Measurements from ENCODE around the gene PAN2. TPM values are rescaled to one million over a fixed set of nuclear protein-coding genes. Genes with fewer than 3 reads are reported as not detected.

The PAN2 gene, protein sequence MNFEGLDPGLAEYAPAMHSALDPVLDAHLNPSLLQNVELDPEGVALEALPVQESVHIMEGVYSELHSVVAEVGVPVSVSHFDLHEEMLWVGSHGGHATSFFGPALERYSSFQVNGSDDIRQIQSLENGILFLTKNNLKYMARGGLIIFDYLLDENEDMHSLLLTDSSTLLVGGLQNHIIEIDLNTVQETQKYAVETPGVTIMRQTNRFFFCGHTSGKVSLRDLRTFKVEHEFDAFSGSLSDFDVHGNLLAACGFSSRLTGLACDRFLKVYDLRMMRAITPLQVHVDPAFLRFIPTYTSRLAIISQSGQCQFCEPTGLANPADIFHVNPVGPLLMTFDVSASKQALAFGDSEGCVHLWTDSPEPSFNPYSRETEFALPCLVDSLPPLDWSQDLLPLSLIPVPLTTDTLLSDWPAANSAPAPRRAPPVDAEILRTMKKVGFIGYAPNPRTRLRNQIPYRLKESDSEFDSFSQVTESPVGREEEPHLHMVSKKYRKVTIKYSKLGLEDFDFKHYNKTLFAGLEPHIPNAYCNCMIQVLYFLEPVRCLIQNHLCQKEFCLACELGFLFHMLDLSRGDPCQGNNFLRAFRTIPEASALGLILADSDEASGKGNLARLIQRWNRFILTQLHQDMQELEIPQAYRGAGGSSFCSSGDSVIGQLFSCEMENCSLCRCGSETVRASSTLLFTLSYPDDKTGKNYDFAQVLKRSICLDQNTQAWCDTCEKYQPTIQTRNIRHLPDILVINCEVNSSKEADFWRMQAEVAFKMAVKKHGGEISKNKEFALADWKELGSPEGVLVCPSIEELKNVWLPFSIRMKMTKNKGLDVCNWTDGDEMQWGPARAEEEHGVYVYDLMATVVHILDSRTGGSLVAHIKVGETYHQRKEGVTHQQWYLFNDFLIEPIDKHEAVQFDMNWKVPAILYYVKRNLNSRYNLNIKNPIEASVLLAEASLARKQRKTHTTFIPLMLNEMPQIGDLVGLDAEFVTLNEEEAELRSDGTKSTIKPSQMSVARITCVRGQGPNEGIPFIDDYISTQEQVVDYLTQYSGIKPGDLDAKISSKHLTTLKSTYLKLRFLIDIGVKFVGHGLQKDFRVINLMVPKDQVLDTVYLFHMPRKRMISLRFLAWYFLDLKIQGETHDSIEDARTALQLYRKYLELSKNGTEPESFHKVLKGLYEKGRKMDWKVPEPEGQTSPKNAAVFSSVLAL
- polyA plus RNA-seq = 85.5 TPM
- long read RNA-seq, donor 1, full-length matches to known transcripts = 2 of 2 reads
- long read RNA-seq, donor 1, partial matches to known transcripts = 0 of 2 reads
- long read RNA-seq, donor 1, other reads (novel, unspliced or antisense) = 0 of 2 reads
- long read RNA-seq, donor 2, partial matches to known transcripts = 16 of 22 reads
- long read RNA-seq, donor 2, other reads (novel, unspliced or antisense) = 0 of 22 reads
- long read RNA-seq, donor 3 = 0 reads
- long read RNA-seq, donor 4 = 0 reads
- long read RNA-seq, donor 5, full-length matches to known transcripts = 4 of 4 reads
- long read RNA-seq, donor 5, partial matches to known transcripts = 0 of 4 reads
- long read RNA-seq, donor 5, other reads (novel, unspliced or antisense) = 0 of 4 reads
- long read RNA-seq, donor 6, partial matches to known transcripts = 0 of 3 reads
- long read RNA-seq, donor 6, other reads (novel, unspliced or antisense) = 0 of 3 reads
- long read RNA-seq, donor 7, partial matches to known transcripts = 0 of 1 reads
- long read RNA-seq, donor 7, other reads (novel, unspliced or antisense) = 0 of 1 reads
- long read RNA-seq, donor 8, partial matches to known transcripts = 0 of 4 reads
- long read RNA-seq, donor 8, other reads (novel, unspliced or antisense) = 0 of 4 reads
- long read RNA-seq, donor 9, full-length matches to known transcripts = 5 of 10 reads
- long read RNA-seq, donor 9, partial matches to known transcripts = 5 of 10 reads
- long read RNA-seq, donor 9, other reads (novel, unspliced or antisense) = 0 of 10 reads
- long read RNA-seq, donor 10, partial matches to known transcripts = 0 of 2 reads
- long read RNA-seq, donor 10, other reads (novel, unspliced or antisense) = 0 of 2 reads
- long read RNA-seq, donor 11, full-length matches to known transcripts = 2 of 2 reads
- long read RNA-seq, donor 11, partial matches to known transcripts = 0 of 2 reads
- long read RNA-seq, donor 11, other reads (novel, unspliced or antisense) = 0 of 2 reads

DNA sequence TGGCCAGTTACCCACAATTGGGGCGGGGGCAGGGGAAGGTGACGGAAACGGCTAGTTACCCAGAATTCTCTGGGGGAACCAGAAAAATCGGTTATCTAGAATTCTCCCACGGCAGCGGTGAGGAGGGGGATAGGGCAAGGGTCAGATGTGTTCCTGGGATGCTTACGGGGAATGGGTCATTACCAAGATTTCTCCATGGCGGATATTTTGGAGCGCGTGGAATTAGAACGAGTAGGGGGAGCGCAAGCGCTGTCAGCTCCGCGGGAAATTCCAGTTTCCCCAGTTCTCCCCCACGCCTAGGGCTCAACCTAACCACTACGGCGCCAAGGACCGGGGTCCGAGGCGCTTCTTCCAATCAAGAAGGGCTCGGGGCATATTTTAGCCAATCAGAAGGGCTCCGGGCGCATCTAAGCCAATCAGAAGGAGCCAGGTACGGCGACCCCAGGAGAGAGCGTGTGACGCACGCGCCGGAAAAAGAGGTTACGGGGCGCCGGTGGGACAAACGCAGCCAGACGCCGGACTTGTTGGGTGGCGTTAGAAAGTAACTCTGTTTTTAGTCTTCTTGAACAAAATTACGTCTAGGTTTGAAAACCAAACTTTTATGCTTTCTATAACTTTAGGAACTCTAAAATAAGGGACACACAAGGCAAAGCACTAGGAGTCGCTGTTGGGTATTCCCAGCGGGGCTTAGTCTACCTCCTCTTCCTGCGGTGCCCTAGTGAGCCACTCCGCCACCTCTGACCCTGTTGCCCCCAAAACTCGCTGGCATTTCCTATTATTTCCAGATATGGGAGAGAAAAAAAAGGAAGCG is at the start of gene PAN2:
Gene PAN2 (minus strand): TSS at position 322 of the 811 bp plus-strand sequence. CDS start 906 bp downstream, outside the sequence.
- 0% methylated on average over 1 of the region's 45 CpGs for WGBS (ENCODE audit: insufficient coverage, low lambda C conversion rate)
- Histone ChIP-seq H3K4me3 (ENCODE audit: low read length) (peak within 1 kb of the TSS; percentile 58), H3K27me3 (ENCODE audit: control insufficient read depth, insufficient read depth, low read length) (no peaks in the 10 kb centered on the region), H3K36me3 (ENCODE audit: control insufficient read depth, insufficient read depth, low read length) (no peaks in the 10 kb centered on the region), H3K27ac (ENCODE audit: low read length) (peak within 1 kb of the TSS; percentile 90), H3K4me1 (ENCODE audit: control insufficient read depth, insufficient read depth, low read length) (peaks cover 9% of the 10 kb centered on the region), H3K9me3 (ENCODE audit: control insufficient read depth, low read depth, low read length) (no peaks in the 10 kb centered on the region)
- peak; percentile 96 to 98 for DNase-seq

DNA sequence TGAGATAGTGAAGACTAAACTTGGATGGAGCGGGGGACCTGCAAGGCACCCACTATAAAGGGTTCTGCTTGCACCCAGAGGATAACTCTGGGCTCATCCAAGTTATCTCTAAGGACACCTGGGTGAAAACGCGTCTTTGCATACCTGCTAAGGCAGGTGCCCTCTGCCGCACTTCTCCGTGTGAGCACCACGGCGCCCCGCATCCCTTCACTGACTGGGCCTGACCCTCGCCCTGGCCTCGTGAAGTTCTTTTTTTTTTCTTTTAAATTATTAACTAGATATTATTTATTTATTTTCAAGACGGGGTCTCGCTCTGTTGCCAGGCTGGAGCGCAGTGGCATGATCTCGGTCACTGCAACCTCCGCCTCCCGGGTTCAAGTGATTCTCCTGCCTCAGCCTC is 48.8 kb upstream of the PAN2 start:
- DNase-seq = no peak
- H3K9me3 ChIP-seq (ENCODE audit: control insufficient read depth, low read depth, low read length) = no peaks in the 10 kb centered on the region
- H3K27me3 ChIP-seq (ENCODE audit: control insufficient read depth, insufficient read depth, low read length) = no peaks in the 10 kb centered on the region
- H3K27ac ChIP-seq (ENCODE audit: low read length) = no peak overlapping the region
- no peaks in the 10 kb centered on the region for H3K36me3 ChIP-seq (ENCODE audit: control insufficient read depth, insufficient read depth, low read length)
- no peak overlapping the region for H3K4me3 ChIP-seq (ENCODE audit: low read length)
- no peaks in the 10 kb centered on the region for H3K4me1 ChIP-seq (ENCODE audit: control insufficient read depth, insufficient read depth, low read length)
- 97% methylated on average over 7 of the region's 16 CpGs for WGBS (ENCODE audit: insufficient coverage, low lambda C conversion rate)

DNA sequence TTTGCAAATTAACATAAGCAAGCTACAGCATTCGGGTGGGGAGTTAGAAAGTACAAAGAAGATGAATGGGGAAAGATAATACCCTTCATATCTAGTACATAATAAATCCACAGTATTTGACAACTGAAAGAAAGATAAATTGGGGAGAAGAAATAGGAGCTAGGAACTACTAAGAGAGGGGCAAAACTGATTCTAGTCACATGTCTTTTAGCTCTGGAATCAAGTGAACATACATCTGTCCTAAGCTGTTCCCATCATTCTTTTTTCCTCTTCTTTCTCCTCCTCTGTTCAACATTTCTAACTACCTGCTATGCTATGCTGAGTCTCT is 44.2 kb upstream of the PAN2 start:
- Histone ChIP-seq H3K4me3 (ENCODE audit: low read length) (no peak overlapping the region), H3K36me3 (ENCODE audit: control insufficient read depth, insufficient read depth, low read length) (no peaks in the 10 kb centered on the region), H3K4me1 (ENCODE audit: control insufficient read depth, insufficient read depth, low read length) (peaks cover 11% of the 10 kb centered on the region), H3K27me3 (ENCODE audit: control insufficient read depth, insufficient read depth, low read length) (no peaks in the 10 kb centered on the region), H3K27ac (ENCODE audit: low read length) (no peak overlapping the region), H3K9me3 (ENCODE audit: control insufficient read depth, low read depth, low read length) (peaks cover 3% of the 10 kb centered on the region)
- WGBS (ENCODE audit: insufficient coverage, low lambda C conversion rate) = 17% methylated on average over 1 of the region's 1 CpG
- DNase-seq = no peak

DNA sequence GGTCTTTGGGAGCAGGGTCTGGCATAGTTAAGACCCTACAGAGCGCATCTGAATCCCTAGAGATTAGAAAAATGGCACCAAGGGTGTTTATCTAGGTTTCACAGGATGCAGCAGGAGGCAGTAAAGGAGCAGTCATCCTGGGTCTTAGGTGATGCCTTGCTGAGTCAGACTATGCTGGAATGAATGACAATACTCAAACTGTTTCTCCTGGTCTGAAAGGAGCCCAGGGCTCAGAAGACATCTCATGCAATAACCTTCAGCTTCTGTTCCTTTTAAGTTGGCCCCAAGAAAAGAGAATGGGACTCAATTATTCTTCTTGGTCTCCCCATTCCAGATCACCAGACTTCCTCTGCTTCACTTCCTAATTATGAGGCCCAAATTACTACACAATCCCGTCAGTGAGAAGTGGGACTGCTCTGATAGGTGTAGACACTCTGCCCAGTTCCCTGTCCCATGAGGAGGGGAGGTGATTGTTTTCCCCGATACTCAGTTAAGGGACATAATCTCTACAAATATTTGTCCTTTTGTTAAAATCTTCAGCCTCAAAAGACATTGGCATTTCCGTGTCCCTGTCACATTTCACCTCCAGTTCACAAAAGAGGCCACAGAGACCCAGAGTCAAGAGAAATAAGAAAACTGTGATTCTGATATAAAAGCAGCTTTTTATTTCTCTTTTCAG is 43.6 kb upstream of the PAN2 start:
- no peaks in the 10 kb centered on the region for H3K27me3 ChIP-seq (ENCODE audit: control insufficient read depth, insufficient read depth, low read length)
- WGBS (ENCODE audit: insufficient coverage, low lambda C conversion rate) = 62% methylated on average over 2 of the region's 4 CpGs

DNA sequence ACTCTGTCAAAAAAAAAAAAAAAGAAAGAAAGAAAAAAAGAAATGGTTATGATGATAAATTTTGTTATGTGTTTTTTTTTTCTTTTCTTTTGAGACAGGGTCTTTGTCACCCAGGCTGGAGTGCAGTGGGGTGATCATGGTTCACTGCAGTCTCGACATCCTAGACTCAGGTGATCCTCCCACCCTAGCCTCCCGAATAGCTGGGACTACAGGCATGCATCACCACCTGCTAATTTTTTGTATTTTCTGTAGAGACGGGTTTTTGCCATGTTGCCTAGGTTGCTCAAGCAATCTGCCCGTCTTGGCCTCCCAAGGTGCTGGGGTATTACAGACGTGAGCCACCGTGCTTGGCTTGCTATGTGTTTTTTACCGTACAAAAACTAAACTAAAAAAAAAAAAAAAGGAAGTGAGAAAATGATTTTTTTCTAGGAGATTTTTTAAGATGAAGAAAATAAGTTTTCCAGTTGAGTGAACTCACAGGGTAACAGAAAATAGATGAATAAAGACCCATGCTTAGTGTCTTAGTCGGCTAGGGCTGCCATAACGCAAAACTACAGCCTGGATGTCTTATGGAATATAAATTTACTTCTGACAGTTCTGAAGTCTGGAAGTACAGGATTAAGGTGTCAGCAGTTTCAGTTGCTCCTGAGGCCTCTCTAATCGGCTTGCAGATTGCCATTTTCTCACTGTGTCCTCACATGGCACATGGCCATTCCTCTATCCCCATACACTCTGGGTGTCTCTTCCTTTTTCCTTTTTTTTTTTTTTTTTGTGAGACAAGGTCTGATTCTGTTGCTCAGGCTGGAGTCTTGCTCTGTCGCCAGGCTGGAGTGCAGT is 42.0 kb upstream of the PAN2 start:
- DNase-seq = no peak
- H3K9me3 ChIP-seq (ENCODE audit: control insufficient read depth, low read depth, low read length) = peaks cover 3% of the 10 kb centered on the region
- 100% methylated on average over 3 of the region's 11 CpGs for WGBS (ENCODE audit: insufficient coverage, low lambda C conversion rate)
- no peaks in the 10 kb centered on the region for H3K27me3 ChIP-seq (ENCODE audit: control insufficient read depth, insufficient read depth, low read length)
- peaks cover 11% of the 10 kb centered on the region for H3K4me1 ChIP-seq (ENCODE audit: control insufficient read depth, insufficient read depth, low read length)
- H3K27ac ChIP-seq (ENCODE audit: low read length) = peak overlapping the region; percentile 66
- no peaks in the 10 kb centered on the region for H3K36me3 ChIP-seq (ENCODE audit: control insufficient read depth, insufficient read depth, low read length)
- H3K4me3 ChIP-seq (ENCODE audit: low read length) = no peak overlapping the region

More for the DNA sequence above, 43.6 kb upstream of the PAN2 start:
- peaks cover 3% of the 10 kb centered on the region for H3K9me3 ChIP-seq (ENCODE audit: control insufficient read depth, low read depth, low read length)
- H3K36me3 ChIP-seq (ENCODE audit: control insufficient read depth, insufficient read depth, low read length) = no peaks in the 10 kb centered on the region
- peaks cover 11% of the 10 kb centered on the region for H3K4me1 ChIP-seq (ENCODE audit: control insufficient read depth, insufficient read depth, low read length)
- H3K4me3 ChIP-seq (ENCODE audit: low read length) = no peak overlapping the region
- peak; percentile 34 to 50 for DNase-seq
- no peak overlapping the region for H3K27ac ChIP-seq (ENCODE audit: low read length)

DNA sequence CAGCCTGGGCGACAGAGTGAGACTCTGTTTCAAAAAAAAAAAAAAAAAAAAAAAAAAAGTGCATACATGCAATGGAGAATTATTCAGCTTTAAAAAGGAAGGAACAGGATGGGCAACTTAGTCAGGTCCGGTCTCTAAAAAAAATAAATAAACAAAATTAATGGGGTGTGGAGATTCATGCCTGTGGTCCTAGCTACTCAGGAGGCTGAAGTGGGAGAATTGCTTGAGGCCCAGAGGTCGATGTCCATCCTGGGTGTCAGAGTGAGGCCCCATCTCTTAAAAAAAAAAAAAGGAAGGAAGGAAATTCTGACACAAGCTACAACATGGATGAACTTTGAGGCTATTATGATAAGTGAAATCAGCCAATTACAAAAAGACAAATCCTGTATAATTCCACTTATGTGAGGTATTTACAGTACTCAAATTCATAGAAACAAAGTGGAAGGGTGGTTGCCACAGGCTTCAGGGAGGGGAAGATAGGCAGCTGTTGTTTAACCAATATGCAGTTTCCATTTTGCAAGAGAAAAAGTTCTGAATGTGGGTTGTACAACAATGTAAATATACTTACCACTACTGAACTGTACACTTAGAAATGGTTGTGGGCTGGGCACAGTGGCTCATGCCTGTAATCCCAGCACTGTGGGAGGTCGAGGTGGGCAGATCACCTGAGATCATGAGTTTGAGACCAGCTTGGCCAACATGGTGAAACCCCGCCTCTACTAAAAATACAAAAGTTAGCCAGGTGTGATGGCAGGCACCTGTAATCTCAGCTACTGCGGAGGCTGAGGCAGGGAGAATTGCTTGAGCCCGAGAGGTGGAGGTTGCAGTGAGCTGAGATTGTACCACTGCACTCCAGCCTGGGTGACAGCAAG is 41.2 kb upstream of the PAN2 start:
- DNase-seq = peak; percentile 57 to 81
- Histone ChIP-seq H3K27me3 (ENCODE audit: control insufficient read depth, insufficient read depth, low read length) (no peaks in the 10 kb centered on the region), H3K9me3 (ENCODE audit: control insufficient read depth, low read depth, low read length) (peaks cover 3% of the 10 kb centered on the region), H3K36me3 (ENCODE audit: control insufficient read depth, insufficient read depth, low read length) (no peaks in the 10 kb centered on the region), H3K4me3 (ENCODE audit: low read length) (no peak overlapping the region), H3K27ac (ENCODE audit: low read length) (peak overlapping the region; percentile 66), H3K4me1 (ENCODE audit: control insufficient read depth, insufficient read depth, low read length) (peaks cover 11% of the 10 kb centered on the region)
- 63% methylated on average over 3 of the region's 7 CpGs for WGBS (ENCODE audit: insufficient coverage, low lambda C conversion rate)

DNA sequence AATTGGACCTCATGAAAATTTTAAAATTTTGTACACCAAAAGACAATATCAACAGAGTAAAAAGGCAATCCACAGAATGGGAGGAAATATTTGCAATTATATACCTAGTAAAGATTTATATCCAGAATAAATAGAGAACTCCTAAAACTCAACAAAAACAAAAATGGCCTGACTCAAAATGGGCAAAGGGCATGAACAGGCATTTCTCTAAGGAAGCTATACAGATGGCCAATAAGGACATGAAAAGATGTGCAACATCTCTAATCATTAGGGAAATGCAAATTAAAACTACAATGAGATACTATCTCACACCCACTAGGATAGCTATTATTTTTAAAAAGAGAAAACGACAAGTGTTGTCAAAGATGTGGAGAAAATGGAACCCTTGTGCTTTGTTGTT is 39.7 kb upstream of the PAN2 start:
- no CpG with 5 or more reads among the region's 1 CpG for WGBS (ENCODE audit: insufficient coverage, low lambda C conversion rate)

More for the DNA sequence above, 39.7 kb upstream of the PAN2 start:
- peaks cover 3% of the 10 kb centered on the region for H3K9me3 ChIP-seq (ENCODE audit: control insufficient read depth, low read depth, low read length)
- DNase-seq = no peak
- no peaks in the 10 kb centered on the region for H3K27me3 ChIP-seq (ENCODE audit: control insufficient read depth, insufficient read depth, low read length)
- no peak overlapping the region for H3K27ac ChIP-seq (ENCODE audit: low read length)
- H3K4me1 ChIP-seq (ENCODE audit: control insufficient read depth, insufficient read depth, low read length) = peaks cover 11% of the 10 kb centered on the region
- H3K4me3 ChIP-seq (ENCODE audit: low read length) = no peak overlapping the region
- no peaks in the 10 kb centered on the region for H3K36me3 ChIP-seq (ENCODE audit: control insufficient read depth, insufficient read depth, low read length)
